ENCODE results near the gene LY86. TPM values are rescaled to one million over a fixed set of nuclear protein-coding genes. Genes with fewer than 3 reads are reported as not detected.
A peak's percentile ranks its signal among the peaks of the same experiment; 100 is the strongest.

LY86 gene
- total and polyA plus RNA-seq, 12 donors = 0.23 to 7.6 (median 0.91) TPM

DNA sequence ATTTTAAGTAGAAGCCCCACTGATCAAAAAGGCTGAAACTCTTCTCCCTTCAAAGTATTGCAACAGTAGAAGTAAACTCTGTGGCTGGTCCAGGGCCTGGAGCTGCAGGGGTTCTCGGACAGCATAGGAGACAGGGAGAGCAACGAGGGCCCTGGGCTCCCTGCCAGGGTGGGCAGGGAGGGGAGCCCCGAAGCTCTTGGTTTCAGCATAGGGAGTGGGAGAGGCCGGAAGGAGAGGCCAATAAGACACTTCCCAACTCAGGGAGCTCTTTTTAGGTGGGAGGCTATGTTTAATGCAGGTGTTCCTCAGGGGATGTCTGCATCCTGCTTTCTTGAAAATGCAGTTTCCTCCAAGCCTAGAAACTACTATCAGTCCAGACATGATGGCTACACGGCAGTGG lies 91.1 kb downstream of the LY86 start:
- peak in 2 of 8 donors; percentile 17 to 29 for ATAC-seq
- no peaks in the 10 kb centered on the region for H3K36me3 ChIP-seq
- no peaks in the 10 kb centered on the region for H3K9me3 ChIP-seq
- no peak for TF ChIP-seq CTCF (IDR thresholded peaks at IDR 0.05)
- peak overlapping the region in 2 of 10 donors; percentile 2 to 29 for H3K27ac ChIP-seq
- peaks cover 4 to 78% (median 27%) of the 10 kb centered on the region in 9 donors for H3K4me1 ChIP-seq
- 60 to 62% methylated on average over 5 of the region's 5 CpGs for WGBS, 2 donors
- intact Hi-C loops (cut with DNase I) = loop anchor here in 9 of 10 donors (5.0 to 10.0 kb wide), 6 partner anchors 43 to 935 kb away; no protein-coding TSS in a partner anchor
- no peak overlapping the region for H3K4me3 ChIP-seq
- H3K27me3 ChIP-seq = no peaks in the 10 kb centered on the region
- no peak for DNase-seq

DNA sequence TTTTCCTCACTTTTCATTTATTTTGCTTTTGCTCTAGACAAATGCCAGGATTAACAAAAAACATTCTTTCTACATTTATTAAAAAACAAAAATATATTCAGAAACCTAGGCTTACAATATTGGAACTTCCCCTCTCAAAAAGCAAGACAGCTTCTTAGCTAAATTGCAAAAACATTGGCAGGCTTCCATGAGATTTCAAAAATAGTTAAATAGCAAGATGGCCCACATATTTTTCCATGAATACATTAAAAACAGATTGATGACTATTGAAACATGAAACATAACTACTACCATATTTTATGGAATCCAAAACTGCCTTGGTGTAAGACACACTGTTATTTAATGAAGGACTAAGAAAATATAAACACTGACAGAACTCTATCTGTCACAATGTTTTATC lies 92.0 kb downstream of the LY86 start:
- TF ChIP-seq CTCF (IDR thresholded peaks at IDR 0.05) = no peak
- Histone ChIP-seq H3K4me3 (no peak overlapping the region), H3K4me1 (peaks cover 4 to 85% (median 27%) of the 10 kb centered on the region in 9 donors), H3K27ac (peak overlapping the region in 1 of 10 donors; percentile 63), H3K27me3 (no peaks in the 10 kb centered on the region), H3K36me3 (no peaks in the 10 kb centered on the region), H3K9me3 (no peaks in the 10 kb centered on the region)
- ATAC-seq = no peak
- no peak for DNase-seq
- intact Hi-C loops (cut with DNase I) = loop anchor here in 2 of 10 donors (5.0 to 10.0 kb wide), 2 partner anchors 42 to 564 kb away; no protein-coding TSS in a partner anchor

GRCh38 chr6:6681075-6681849 lies 92.7 kb downstream of the LY86 start:
- H3K27me3 ChIP-seq = no peaks in the 10 kb centered on the region
- 91 to 92% methylated on average over 11 of the region's 11 CpGs for WGBS, 2 donors
- H3K27ac ChIP-seq = peak overlapping the region in 2 of 10 donors; percentile 63 to 77
- intact Hi-C loops (cut with DNase I) = loop anchor here in 2 of 10 donors (5.0 to 10.0 kb wide), 2 partner anchors 41 to 564 kb away; no protein-coding TSS in a partner anchor
- no peaks in the 10 kb centered on the region for H3K9me3 ChIP-seq
- ATAC-seq (no peak), DNase-seq (no peak)
- H3K4me3 ChIP-seq = no peak overlapping the region
- peaks cover 4 to 92% (median 27%) of the 10 kb centered on the region in 9 donors for H3K4me1 ChIP-seq
- TF ChIP-seq CTCF (IDR thresholded peaks at IDR 0.05) = no peak
- H3K36me3 ChIP-seq = no peaks in the 10 kb centered on the region

DNA sequence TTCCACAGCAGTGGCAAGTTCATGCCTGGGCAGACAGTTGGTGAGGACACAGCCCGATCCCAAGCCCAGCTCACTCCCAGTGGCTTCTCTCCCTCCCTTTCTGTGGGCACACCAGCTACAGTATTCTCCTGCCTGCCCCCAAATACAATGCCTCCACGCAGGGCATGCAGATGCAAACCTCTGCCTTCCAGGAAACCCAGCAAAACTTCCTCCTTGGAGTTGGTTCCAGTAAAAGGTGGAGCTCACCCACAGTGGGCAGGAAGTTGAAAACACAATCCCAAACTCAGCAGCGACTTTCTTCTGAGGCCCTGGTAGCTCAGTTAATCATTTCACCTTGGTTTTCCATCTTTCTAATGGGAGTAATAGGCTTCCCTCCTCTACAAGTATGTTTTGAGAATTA lies 93.7 kb downstream of the LY86 start:
- Histone ChIP-seq H3K27ac (peak overlapping the region in 9 of 10 donors; percentile 16 to 77 (median 38)), H3K9me3 (no peaks in the 10 kb centered on the region), H3K4me1 (peaks cover 1 to 94% (median 27%) of the 10 kb centered on the region in 9 donors), H3K4me3 (no peak overlapping the region), H3K36me3 (no peaks in the 10 kb centered on the region), H3K27me3 (no peaks in the 10 kb centered on the region)
- ATAC-seq (no peak), DNase-seq (no peak)
- WGBS, 2 donors = 67 to 70% methylated on average over 3 of the region's 3 CpGs
- TF ChIP-seq CTCF (IDR thresholded peaks at IDR 0.05) = no peak
- intact Hi-C loops (cut with DNase I) = loop anchor here in 2 of 10 donors (5.0 to 10.0 kb wide), 2 partner anchors 40 to 563 kb away; no protein-coding TSS in a partner anchor
